Measurements from ENCODE around the gene CEACAM7. TPM values are rescaled to one million over a fixed set of nuclear protein-coding genes. Genes with fewer than 3 reads are reported as not detected.

CEACAM7 gene
- total and polyA plus RNA-seq, 2 donors: not detected

DNA sequence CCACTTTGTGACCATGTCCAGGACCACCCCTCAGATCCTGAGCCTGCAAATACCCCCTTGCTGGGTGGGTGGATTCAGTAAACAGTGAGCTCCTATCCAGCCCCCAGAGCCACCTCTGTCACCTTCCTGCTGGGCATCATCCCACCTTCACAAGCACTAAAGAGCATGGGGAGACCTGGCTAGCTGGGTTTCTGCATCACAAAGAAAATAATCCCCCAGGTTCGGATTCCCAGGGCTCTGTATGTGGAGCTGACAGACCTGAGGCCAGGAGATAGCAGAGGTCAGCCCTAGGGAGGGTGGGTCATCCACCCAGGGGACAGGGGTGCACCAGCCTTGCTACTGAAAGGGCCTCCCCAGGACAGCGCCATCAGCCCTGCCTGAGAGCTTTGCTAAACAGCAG lies 7.7 kb upstream of the CEACAM7 start:
- no peaks in the 10 kb centered on the region for H3K4me1 ChIP-seq (ENCODE audit: insufficient read depth)
- H3K36me3 ChIP-seq (ENCODE audit: insufficient read depth): no peaks in the 10 kb centered on the region
- WGBS: 56% methylated on average over 2 of the region's 2 CpGs
- DNase-seq (ENCODE audit: extremely low spot score): no peak
- H3K27ac ChIP-seq (ENCODE audit: low read depth): no peak overlapping the region
- no peak overlapping the region for H3K4me3 ChIP-seq (ENCODE audit: low read depth, low read length)

DNA sequence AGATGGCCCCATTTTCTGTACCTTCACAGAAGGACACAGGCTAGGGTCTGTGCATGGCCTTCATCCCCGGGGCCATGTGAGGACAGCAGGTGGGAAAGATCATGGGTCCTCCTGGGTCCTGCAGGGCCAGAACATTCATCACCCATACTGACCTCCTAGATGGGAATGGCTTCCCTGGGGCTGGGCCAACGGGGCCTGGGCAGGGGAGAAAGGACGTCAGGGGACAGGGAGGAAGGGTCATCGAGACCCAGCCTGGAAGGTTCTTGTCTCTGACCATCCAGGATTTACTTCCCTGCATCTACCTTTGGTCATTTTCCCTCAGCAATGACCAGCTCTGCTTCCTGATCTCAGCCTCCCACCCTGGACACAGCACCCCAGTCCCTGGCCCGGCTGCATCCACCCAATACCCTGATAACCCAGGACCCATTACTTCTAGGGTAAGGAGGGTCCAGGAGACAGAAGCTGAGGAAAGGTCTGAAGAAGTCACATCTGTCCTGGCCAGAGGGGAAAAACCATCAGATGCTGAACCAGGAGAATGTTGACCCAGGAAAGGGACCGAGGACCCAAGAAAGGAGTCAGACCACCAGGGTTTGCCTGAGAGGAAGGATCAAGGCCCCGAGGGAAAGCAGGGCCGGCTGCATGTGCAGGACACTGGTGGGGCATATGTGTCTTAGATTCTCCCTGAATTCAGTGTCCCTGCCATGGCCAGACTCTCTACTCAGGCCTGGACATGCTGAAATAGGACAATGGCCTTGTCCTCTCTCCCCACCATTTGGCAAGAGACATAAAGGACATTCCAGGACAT lies 7.0 kb upstream of the CEACAM7 start:
- H3K4me1 ChIP-seq (ENCODE audit: insufficient read depth): no peaks in the 10 kb centered on the region
- no peak overlapping the region for H3K27ac ChIP-seq (ENCODE audit: low read depth)
- WGBS: 67% methylated on average over 8 of the region's 8 CpGs
- no peaks in the 10 kb centered on the region for H3K36me3 ChIP-seq (ENCODE audit: insufficient read depth)
- H3K4me3 ChIP-seq (ENCODE audit: low read depth, low read length): no peak overlapping the region
- DNase-seq (ENCODE audit: extremely low spot score): no peak

DNA sequence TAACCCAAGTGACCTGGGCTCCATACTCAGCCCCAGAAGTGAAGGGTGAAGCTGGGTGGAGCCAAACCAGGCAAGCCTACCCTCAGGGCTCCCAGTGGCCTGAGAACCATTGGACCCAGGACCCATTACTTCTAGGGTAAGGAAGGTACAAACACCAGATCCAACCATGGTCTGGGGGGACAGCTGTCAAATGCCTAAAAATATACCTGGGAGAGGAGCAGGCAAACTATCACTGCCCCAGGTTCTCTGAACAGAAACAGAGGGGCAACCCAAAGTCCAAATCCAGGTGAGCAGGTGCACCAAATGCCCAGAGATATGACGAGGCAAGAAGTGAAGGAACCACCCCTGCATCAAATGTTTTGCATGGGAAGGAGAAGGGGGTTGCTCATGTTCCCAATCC lies 6.1 kb upstream of the CEACAM7 start:
- no peak for DNase-seq (ENCODE audit: extremely low spot score)
- 50% methylated on average over 1 of the region's 1 CpG for WGBS
- Histone ChIP-seq H3K36me3 (ENCODE audit: insufficient read depth) (no peaks in the 10 kb centered on the region), H3K27ac (ENCODE audit: low read depth) (no peak overlapping the region), H3K4me3 (ENCODE audit: low read depth, low read length) (no peak overlapping the region), H3K4me1 (ENCODE audit: insufficient read depth) (no peaks in the 10 kb centered on the region)

DNA sequence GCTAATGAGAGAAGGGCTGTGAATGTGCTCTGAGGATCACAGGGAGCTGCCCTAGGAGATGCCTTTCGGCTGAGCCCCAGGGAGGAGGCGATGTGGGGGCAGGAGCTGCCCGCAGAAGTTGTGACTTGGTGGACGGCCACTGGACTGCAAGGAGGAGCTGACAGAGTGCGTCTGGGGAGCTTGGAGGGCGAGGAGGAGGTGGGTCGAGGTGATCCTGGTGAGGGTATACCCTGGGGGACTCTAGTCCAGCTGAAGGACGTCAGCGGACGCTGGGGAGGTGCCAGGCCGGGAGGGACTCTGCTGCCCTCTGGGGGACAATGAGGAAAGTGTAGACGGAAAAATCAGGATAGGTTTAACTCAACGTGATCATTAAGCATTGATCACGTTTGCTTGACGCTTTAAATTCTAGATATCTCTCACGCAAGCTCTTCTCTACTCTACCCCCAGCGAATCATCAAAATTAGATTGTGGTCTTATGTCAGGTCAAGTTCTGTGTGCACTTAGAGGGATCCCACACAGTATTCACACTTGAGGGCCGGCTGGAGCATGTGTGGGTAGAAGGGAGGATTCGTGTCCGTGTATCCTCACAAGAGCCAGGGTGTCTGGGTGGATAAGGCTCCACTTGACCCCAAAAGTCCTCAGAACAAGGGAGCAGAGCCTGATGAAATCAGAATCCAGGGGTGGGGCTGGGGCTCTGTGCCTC lies 3.3 kb upstream of the CEACAM7 start:
- Histone ChIP-seq H3K36me3 (ENCODE audit: insufficient read depth) (no peaks in the 10 kb centered on the region), H3K4me1 (ENCODE audit: insufficient read depth) (no peaks in the 10 kb centered on the region), H3K4me3 (ENCODE audit: low read depth, low read length) (no peak overlapping the region), H3K27ac (ENCODE audit: low read depth) (no peak overlapping the region)
- DNase-seq (ENCODE audit: extremely low spot score): no peak
- WGBS: 27% methylated on average over 20 of the region's 20 CpGs

- 79% methylated on average over 3 of the region's 3 CpGs for WGBS
- no peak for DNase-seq (ENCODE audit: extremely low spot score)
- H3K27ac ChIP-seq (ENCODE audit: low read depth): no peak overlapping the region
Observed at GRCh38 chr19:41690801-41691065, 2.7 kb upstream of the CEACAM7 start.

DNA sequence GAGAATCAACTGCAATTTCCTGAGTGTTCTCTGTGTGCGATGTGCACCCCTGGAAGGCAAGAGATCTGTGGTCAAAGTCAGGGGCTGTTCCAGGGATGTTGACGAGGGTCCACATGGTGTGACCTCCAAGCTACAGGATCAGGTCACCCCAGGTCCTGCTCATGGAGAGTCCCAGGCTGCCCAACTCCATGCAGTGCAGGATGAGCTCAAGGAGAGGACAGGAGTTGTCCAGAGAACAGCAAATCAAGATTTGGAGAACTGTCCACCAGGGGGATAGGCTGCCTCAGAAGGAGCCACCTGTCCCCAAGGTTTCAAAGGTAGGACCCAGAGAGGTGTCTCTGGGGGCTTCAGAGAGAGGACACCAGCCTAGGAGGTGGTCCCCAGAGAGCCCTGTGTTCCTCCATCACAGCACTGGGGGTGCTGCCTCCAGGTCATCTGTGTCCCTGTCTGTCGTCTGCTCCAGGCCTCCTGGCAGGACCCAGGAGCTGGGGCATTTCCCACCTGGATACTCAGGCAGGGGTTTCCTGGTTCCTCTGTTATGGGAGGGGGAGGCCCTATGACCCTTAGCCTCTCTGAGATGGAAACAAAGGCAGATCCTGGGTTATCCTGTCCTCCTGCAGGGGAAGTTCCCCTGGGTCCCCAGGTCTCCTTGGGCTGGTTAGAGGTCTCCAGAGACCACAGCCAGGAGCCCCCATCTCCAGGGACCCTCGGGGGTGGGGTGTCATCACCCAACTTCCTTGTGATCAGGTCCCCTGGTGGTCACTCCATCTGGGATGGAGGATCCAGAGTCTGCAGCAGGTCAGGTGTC lies 2.1 kb upstream of the CEACAM7 start:
- DNase-seq (ENCODE audit: extremely low spot score): no peak
- WGBS: 67% methylated on average over 4 of the region's 4 CpGs
- H3K4me1 ChIP-seq (ENCODE audit: insufficient read depth): no peaks in the 10 kb centered on the region
- H3K4me3 ChIP-seq (ENCODE audit: low read depth, low read length): no peak overlapping the region
- H3K36me3 ChIP-seq (ENCODE audit: insufficient read depth): no peaks in the 10 kb centered on the region
- H3K27ac ChIP-seq (ENCODE audit: low read depth): no peak overlapping the region

More at GRCh38 chr19:41690801-41691065, 2.7 kb upstream of the CEACAM7 start:
- Histone ChIP-seq H3K36me3 (ENCODE audit: insufficient read depth) (no peaks in the 10 kb centered on the region), H3K4me1 (ENCODE audit: insufficient read depth) (no peaks in the 10 kb centered on the region), H3K4me3 (ENCODE audit: low read depth, low read length) (no peak overlapping the region)

DNA sequence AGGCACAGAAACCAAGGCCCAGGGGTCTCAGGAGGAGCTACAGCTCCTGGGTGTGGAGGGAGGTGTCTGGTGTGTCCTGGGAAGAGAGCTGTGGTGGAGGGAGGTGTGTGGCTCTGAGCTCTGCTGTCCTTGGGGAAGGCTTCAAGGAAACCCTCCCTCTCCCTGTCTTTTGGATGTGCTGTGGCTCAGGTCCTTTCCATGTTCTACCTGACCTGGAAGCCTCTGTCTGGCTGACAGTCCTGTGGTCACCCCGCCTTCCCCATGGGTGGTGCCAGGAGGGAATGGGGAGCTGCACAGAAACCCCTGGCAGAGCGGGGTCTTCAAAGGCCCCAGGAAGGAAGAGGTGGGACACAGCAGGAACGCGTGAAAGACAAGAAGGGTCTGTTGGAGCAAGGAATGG lies 617 bp upstream of the CEACAM7 start:
- 66% methylated on average over 4 of the region's 4 CpGs for WGBS
- DNase-seq (ENCODE audit: extremely low spot score): no peak
- Histone ChIP-seq H3K4me1 (ENCODE audit: insufficient read depth) (no peaks in the 10 kb centered on the region), H3K4me3 (ENCODE audit: low read depth, low read length) (no peak overlapping the region), H3K36me3 (ENCODE audit: insufficient read depth) (no peaks in the 10 kb centered on the region), H3K27ac (ENCODE audit: low read depth) (no peak overlapping the region)

DNA sequence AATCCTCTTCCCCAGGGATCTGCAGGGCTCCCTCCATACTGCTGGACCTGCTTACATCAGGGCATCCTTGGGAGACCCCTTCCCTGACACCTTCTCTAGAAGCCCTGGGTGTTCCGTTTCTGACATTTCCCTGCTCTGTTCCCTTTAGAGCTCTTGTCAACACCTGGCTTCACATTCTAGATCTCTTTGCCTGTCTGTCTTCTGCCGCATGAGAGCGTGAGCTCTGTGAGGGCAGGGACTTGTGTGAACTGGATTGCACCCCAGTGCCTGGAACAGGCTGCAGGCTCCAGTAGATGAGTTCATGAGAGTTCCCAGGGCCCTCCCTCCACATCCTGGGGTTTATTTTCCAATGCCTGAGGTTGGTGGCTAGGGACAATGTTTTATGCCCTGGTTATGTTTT lies 651 bp downstream of the CEACAM7 start:
- Histone ChIP-seq H3K4me1 (ENCODE audit: insufficient read depth) (no peaks in the 10 kb centered on the region), H3K27ac (ENCODE audit: low read depth) (no peak overlapping the region), H3K4me3 (ENCODE audit: low read depth, low read length) (no peak overlapping the region), H3K36me3 (ENCODE audit: insufficient read depth) (no peaks in the 10 kb centered on the region)
- DNase-seq (ENCODE audit: extremely low spot score): no peak
- 85% methylated on average over 3 of the region's 3 CpGs for WGBS

- Histone ChIP-seq H3K27ac (ENCODE audit: low read depth) (no peak overlapping the region), H3K4me3 (ENCODE audit: low read depth, low read length) (no peak overlapping the region), H3K36me3 (ENCODE audit: insufficient read depth) (no peaks in the 10 kb centered on the region), H3K4me1 (ENCODE audit: insufficient read depth) (no peaks in the 10 kb centered on the region)
- DNase-seq (ENCODE audit: extremely low spot score): no peak
- WGBS: 48% methylated on average over 6 of the region's 6 CpGs
Observed at GRCh38 chr19:41682437-41682836, 5.6 kb downstream of the CEACAM7 start.

- Histone ChIP-seq H3K4me1 (ENCODE audit: insufficient read depth) (no peaks in the 10 kb centered on the region), H3K27ac (ENCODE audit: low read depth) (no peak overlapping the region), H3K36me3 (ENCODE audit: insufficient read depth) (no peaks in the 10 kb centered on the region), H3K4me3 (ENCODE audit: low read depth, low read length) (no peak overlapping the region)
- no peak for DNase-seq (ENCODE audit: extremely low spot score)
- 69% methylated on average over 5 of the region's 5 CpGs for WGBS
Observed at GRCh38 chr19:41671486-41671885, 16.6 kb downstream of the CEACAM7 start.

DNA sequence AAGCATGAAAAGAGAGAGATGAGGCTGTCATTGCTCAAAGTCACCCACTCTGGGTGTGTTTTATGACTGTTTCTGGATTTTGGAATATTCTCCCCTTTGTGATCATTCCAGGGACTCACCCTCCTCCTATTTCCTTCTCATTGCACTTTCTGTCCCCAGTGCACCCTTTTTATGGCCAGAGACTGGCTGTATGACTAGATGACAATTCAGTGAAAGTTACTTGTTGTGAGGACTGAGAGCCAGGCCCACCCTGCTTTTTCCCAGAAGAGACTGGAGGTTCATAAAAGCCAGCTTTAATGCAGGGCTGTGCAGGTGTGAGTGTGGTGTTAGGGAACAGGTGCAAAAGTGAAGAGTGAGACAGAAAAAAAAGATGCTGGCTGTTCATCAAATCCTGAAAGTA lies 17.3 kb downstream of the CEACAM7 start:
- Histone ChIP-seq H3K4me3 (ENCODE audit: low read depth, low read length) (no peak overlapping the region), H3K36me3 (ENCODE audit: insufficient read depth) (no peaks in the 10 kb centered on the region), H3K4me1 (ENCODE audit: insufficient read depth) (no peaks in the 10 kb centered on the region), H3K27ac (ENCODE audit: low read depth) (no peak overlapping the region)
- DNase-seq (ENCODE audit: extremely low spot score): no peak

- no peaks in the 10 kb centered on the region for H3K36me3 ChIP-seq (ENCODE audit: insufficient read depth)
- H3K4me3 ChIP-seq (ENCODE audit: low read depth, low read length): no peak overlapping the region
- DNase-seq (ENCODE audit: extremely low spot score): no peak
- 76% methylated on average over 1 of the region's 1 CpG for WGBS
- H3K27ac ChIP-seq (ENCODE audit: low read depth): no peak overlapping the region
- no peaks in the 10 kb centered on the region for H3K4me1 ChIP-seq (ENCODE audit: insufficient read depth)
Observed at GRCh38 chr19:41668315-41668714, 19.8 kb downstream of the CEACAM7 start.

DNA sequence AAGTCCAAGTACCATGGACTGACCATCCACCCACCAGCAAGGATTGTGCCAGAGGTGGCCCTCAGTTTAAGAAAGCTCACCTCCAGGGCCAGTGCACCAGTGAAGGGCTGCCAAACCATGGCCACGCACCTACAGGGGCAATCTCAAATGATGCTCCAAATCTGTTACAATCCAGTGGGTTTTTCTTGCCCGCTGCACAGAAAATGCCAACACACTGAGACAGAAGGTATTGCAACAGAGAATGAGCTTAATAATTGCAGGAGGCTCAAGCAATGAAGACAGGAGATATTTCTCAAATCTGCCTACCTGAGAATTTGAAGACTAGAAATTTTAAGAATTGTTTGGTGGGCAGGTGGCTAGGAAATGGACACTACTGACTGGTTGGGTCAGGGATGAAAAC lies 22.0 kb downstream of the CEACAM7 start:
- Histone ChIP-seq H3K4me3 (ENCODE audit: low read depth, low read length) (no peak overlapping the region), H3K27ac (ENCODE audit: low read depth) (no peak overlapping the region), H3K36me3 (ENCODE audit: insufficient read depth) (no peaks in the 10 kb centered on the region), H3K4me1 (ENCODE audit: insufficient read depth) (no peaks in the 10 kb centered on the region)
- DNase-seq (ENCODE audit: extremely low spot score): no peak
- 70% methylated on average over 2 of the region's 2 CpGs for WGBS

DNA sequence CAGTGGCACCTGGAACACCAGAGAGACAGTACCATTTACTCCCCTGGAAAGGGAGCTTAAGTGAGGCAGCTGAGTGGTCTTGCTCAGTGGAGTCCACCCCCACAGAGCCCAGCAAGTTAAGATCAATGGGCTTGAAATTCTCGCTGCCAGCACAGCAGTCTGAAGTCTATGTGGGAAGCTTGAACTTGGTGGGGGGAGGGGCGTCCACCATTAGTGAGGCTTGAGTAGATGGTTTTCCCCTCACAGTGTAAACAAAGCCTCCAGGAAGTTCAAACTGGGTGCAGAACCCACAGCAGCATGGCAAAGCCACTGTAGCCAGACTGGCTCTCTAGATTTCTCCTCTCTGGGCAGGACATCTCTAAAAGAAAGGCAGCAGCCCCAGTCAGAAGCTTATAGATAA lies 30.9 kb downstream of the CEACAM7 start:
- no peak overlapping the region for H3K27ac ChIP-seq (ENCODE audit: low read depth)
- no peak overlapping the region for H3K4me3 ChIP-seq (ENCODE audit: low read depth, low read length)
- no peak for DNase-seq (ENCODE audit: extremely low spot score)
- no peaks in the 10 kb centered on the region for H3K4me1 ChIP-seq (ENCODE audit: insufficient read depth)
- WGBS: 28% methylated on average over 2 of the region's 2 CpGs
- no peaks in the 10 kb centered on the region for H3K36me3 ChIP-seq (ENCODE audit: insufficient read depth)

Measured in urinary bladder (tissue), 4 donors.